ENCODE measurements around the gene PKP1.
"Not testable (repeated sequence)": the region's sequence is repeated elsewhere in the genome, so short reads cannot be mapped to it uniquely, and the experiment has no call there.

PKP1 gene

GRCh38 chr1:201254625-201255478, 28.5 kb upstream of the PKP1 start:
- H3K9me3 ChIP-seq (ENCODE audit: insufficient read depth, low read length), result no peaks in the 10 kb centered on the region
- no peak overlapping the region for H3K4me3 ChIP-seq (ENCODE audit: insufficient read depth, low read length, poor library complexity, severe bottlenecking)
- H3K79me2 ChIP-seq (ENCODE audit: insufficient read depth, low read length), result no peaks in the 10 kb centered on the region
- no peak overlapping the region for H2AFZ ChIP-seq (ENCODE audit: low read depth, low read length, severe bottlenecking)
- H3F3A ChIP-seq (ENCODE audit: insufficient read depth), result no peaks in the 10 kb centered on the region
- no peaks in the 10 kb centered on the region for H3K9me2 ChIP-seq (replicated peaks; ENCODE audit: insufficient read depth, low read length)
- H3K36me3 ChIP-seq (ENCODE audit: low read length), result no peaks in the 10 kb centered on the region
- H3K9ac ChIP-seq (ENCODE audit: low read length), result no peak overlapping the region
- H4K20me1 ChIP-seq (ENCODE audit: low read depth, low read length), result no peaks in the 10 kb centered on the region
- H3K27ac ChIP-seq (ENCODE audit: low read depth, low read length), result no peak overlapping the region
- H3K4me2 ChIP-seq (ENCODE audit: low read depth, low read length, poor library complexity, severe bottlenecking), result no peak overlapping the region
- H3K27me3 ChIP-seq (ENCODE audit: low read length), result no peaks in the 10 kb centered on the region
- TF ChIP-seq CTCF (IDR thresholded peaks at IDR 0.05; ENCODE audit: insufficient read depth, low read length, poor library complexity, severe bottlenecking) (peak; percentile 90), EZH2phosphoT487 (conservative IDR thresholded peaks at IDR 0.05; ENCODE audit: low read length) (no peak)

GRCh38 chr1:201255479-201256362, 27.6 kb upstream of the PKP1 start:
- H3K27ac ChIP-seq (ENCODE audit: low read depth, low read length), result no peak overlapping the region

DNA sequence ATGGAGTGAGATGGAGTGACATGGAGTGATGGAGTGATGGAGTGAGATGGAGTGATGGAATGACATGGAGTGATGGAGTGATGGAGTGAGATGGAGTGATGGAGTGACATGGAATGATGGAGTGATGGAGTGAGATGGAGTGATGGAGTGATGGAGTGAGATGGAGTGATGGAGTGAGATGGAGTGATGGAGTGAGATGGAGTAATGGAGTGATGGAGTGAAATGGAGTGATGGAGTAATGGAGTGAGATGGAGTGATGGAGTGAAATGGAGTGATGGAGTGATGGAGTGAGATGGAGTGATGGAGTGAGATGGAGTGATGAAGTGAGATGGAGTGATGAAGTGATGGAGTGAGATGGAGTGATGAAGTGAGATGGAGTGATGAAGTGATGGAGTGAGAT, 25.2 kb upstream of the PKP1 start:
- not testable (repeated sequence) for H3K9ac ChIP-seq (ENCODE audit: low read length); H3K4me2 ChIP-seq (ENCODE audit: low read depth, low read length, poor library complexity, severe bottlenecking); H3K4me3 ChIP-seq (ENCODE audit: insufficient read depth, low read length, poor library complexity, severe bottlenecking); H3K36me3 ChIP-seq (ENCODE audit: low read length); H3K27ac ChIP-seq (ENCODE audit: low read depth, low read length); H2AFZ ChIP-seq (ENCODE audit: low read depth, low read length, severe bottlenecking); H3K79me2 ChIP-seq (ENCODE audit: insufficient read depth, low read length); H3K27me3 ChIP-seq (ENCODE audit: low read length); H3F3A ChIP-seq (ENCODE audit: insufficient read depth); H3K9me2 ChIP-seq (replicated peaks; ENCODE audit: insufficient read depth, low read length); H4K20me1 ChIP-seq (ENCODE audit: low read depth, low read length); H3K9me3 ChIP-seq (ENCODE audit: insufficient read depth, low read length)

More at GRCh38 chr1:201255479-201256362, 27.6 kb upstream of the PKP1 start:
- Histone ChIP-seq H3K27me3 (ENCODE audit: low read length) (no peaks in the 10 kb centered on the region), H3K79me2 (ENCODE audit: insufficient read depth, low read length) (no peaks in the 10 kb centered on the region), H4K20me1 (ENCODE audit: low read depth, low read length) (no peaks in the 10 kb centered on the region), H3K4me3 (ENCODE audit: insufficient read depth, low read length, poor library complexity, severe bottlenecking) (no peak overlapping the region), H3K9ac (ENCODE audit: low read length) (no peak overlapping the region), H3K9me2 (replicated peaks; ENCODE audit: insufficient read depth, low read length) (no peaks in the 10 kb centered on the region), H3K4me2 (ENCODE audit: low read depth, low read length, poor library complexity, severe bottlenecking) (no peak overlapping the region), H3K9me3 (ENCODE audit: insufficient read depth, low read length) (no peaks in the 10 kb centered on the region), H3F3A (ENCODE audit: insufficient read depth) (no peaks in the 10 kb centered on the region), H3K36me3 (ENCODE audit: low read length) (no peaks in the 10 kb centered on the region), H2AFZ (ENCODE audit: low read depth, low read length, severe bottlenecking) (no peak overlapping the region)
- TF ChIP-seq EZH2phosphoT487 (conservative IDR thresholded peaks at IDR 0.05; ENCODE audit: low read length) (no peak), CTCF (IDR thresholded peaks at IDR 0.05; ENCODE audit: insufficient read depth, low read length, poor library complexity, severe bottlenecking) (no peak)
